WTC11 (cell line): ENCODE results near the gene KCNG3.

Source experiments
- SOX15 ChIP-seq: fragments of 250-450 bp; sonication (Bioruptor Pico); IDR thresholded peaks from 2 replicates; pipeline ENCODE4 v1.9.0; 2021; ENCODE audit warnings: mild to moderate bottlenecking
- TF ChIP-seq, protein P1 (sequence below): fragments of 200-600 bp; IDR thresholded peaks from 2 replicates; pipeline ENCODE4 v1.8.0; 2022; ENCODE audit warnings: antibody characterized with exemption
- TF ChIP-seq, protein P2 (sequence below): sonication (generic); formaldehyde crosslinking; IDR thresholded peaks from 2 replicates; pipeline ENCODE4 v1.8.0; 2022; ENCODE audit warnings: mild to moderate bottlenecking, missing genetic modification reagents

DNA sequence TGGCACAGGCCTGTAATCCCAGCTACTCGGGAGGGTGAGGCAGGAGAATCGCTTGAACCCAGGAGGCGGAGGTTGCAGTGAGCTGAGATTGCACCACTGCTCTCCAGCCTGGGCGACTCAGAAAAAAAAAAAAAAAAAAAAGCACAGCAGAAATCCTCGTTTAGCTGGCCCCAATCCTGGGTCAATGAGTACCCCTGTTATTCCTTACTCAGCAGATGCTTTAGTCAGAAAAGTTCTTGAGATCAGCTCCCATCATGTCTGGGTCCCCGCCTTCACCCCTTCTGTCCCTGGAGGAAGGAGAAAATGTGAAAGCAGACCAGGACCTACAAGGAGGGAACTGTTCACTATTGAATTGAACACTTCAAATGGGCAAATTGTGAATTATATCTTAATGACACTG is 16.4 kb upstream of the KCNG3 start:
- TF ChIP-seq, protein P1, sequence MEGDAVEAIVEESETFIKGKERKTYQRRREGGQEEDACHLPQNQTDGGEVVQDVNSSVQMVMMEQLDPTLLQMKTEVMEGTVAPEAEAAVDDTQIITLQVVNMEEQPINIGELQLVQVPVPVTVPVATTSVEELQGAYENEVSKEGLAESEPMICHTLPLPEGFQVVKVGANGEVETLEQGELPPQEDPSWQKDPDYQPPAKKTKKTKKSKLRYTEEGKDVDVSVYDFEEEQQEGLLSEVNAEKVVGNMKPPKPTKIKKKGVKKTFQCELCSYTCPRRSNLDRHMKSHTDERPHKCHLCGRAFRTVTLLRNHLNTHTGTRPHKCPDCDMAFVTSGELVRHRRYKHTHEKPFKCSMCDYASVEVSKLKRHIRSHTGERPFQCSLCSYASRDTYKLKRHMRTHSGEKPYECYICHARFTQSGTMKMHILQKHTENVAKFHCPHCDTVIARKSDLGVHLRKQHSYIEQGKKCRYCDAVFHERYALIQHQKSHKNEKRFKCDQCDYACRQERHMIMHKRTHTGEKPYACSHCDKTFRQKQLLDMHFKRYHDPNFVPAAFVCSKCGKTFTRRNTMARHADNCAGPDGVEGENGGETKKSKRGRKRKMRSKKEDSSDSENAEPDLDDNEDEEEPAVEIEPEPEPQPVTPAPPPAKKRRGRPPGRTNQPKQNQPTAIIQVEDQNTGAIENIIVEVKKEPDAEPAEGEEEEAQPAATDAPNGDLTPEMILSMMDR = no peak
- no peak for TF ChIP-seq SOX15 (CRISPR knock-in tag)
- TF ChIP-seq, protein P2, sequence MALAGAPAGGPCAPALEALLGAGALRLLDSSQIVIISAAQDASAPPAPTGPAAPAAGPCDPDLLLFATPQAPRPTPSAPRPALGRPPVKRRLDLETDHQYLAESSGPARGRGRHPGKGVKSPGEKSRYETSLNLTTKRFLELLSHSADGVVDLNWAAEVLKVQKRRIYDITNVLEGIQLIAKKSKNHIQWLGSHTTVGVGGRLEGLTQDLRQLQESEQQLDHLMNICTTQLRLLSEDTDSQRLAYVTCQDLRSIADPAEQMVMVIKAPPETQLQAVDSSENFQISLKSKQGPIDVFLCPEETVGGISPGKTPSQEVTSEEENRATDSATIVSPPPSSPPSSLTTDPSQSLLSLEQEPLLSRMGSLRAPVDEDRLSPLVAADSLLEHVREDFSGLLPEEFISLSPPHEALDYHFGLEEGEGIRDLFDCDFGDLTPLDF = no peak
